ENCODE results near the gene FOXM1. TPM values are rescaled to one million over a fixed set of nuclear protein-coding genes. Genes with fewer than 3 reads are reported as not detected.

The FOXM1 gene
- total RNA-seq, 1 donor from 2014 or later: 12.7 TPM

- TF ChIP-seq, protein P1, sequence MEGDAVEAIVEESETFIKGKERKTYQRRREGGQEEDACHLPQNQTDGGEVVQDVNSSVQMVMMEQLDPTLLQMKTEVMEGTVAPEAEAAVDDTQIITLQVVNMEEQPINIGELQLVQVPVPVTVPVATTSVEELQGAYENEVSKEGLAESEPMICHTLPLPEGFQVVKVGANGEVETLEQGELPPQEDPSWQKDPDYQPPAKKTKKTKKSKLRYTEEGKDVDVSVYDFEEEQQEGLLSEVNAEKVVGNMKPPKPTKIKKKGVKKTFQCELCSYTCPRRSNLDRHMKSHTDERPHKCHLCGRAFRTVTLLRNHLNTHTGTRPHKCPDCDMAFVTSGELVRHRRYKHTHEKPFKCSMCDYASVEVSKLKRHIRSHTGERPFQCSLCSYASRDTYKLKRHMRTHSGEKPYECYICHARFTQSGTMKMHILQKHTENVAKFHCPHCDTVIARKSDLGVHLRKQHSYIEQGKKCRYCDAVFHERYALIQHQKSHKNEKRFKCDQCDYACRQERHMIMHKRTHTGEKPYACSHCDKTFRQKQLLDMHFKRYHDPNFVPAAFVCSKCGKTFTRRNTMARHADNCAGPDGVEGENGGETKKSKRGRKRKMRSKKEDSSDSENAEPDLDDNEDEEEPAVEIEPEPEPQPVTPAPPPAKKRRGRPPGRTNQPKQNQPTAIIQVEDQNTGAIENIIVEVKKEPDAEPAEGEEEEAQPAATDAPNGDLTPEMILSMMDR (IDR thresholded peaks at IDR 0.05; ENCODE audit: partially characterized antibody, unreplicated experiment): no peak
- no peak for DNase-seq
- Mint-ChIP-seq H3K27me3 (ENCODE audit: unreplicated experiment) (peaks cover 2% of the 10 kb centered on the region), H3K36me3 (ENCODE audit: unreplicated experiment) (peaks cover 6% of the 10 kb centered on the region), H3K4me3 (ENCODE audit: unreplicated experiment) (no peak overlapping the region), H3K4me1 (ENCODE audit: low read depth, unreplicated experiment) (peaks cover 2% of the 10 kb centered on the region), H3K9me3 (ENCODE audit: unreplicated experiment) (peaks cover 2% of the 10 kb centered on the region), H3K27ac (ENCODE audit: unreplicated experiment) (no peak overlapping the region)
Observed at GRCh38 chr12:2835691-2836403, 41.1 kb downstream of the FOXM1 start.

GRCh38 chr12:2834581-2835491 lies 42.1 kb downstream of the FOXM1 start, which contains the start of gene NRIP2:
TSS of gene NRIP2 (minus strand) at chr12:2835035. CDS start at chr12:2834983, 52 bp downstream.
- no peak within 1 kb of the TSS for H3K4me3 Mint-ChIP-seq (ENCODE audit: unreplicated experiment)
- H3K36me3 Mint-ChIP-seq (ENCODE audit: unreplicated experiment): peaks cover 11% of the 10 kb centered on the region
- peaks cover 2% of the 10 kb centered on the region for H3K27me3 Mint-ChIP-seq (ENCODE audit: unreplicated experiment)
- H3K4me1 Mint-ChIP-seq (ENCODE audit: low read depth, unreplicated experiment): peaks cover 2% of the 10 kb centered on the region
- TF ChIP-seq, protein P1 (IDR thresholded peaks at IDR 0.05; ENCODE audit: partially characterized antibody, unreplicated experiment): no peak
- DNase-seq: peak; percentile 35
- H3K9me3 Mint-ChIP-seq (ENCODE audit: unreplicated experiment): peaks cover 2% of the 10 kb centered on the region
- H3K27ac Mint-ChIP-seq (ENCODE audit: unreplicated experiment): no peak within 1 kb of the TSS

DNA sequence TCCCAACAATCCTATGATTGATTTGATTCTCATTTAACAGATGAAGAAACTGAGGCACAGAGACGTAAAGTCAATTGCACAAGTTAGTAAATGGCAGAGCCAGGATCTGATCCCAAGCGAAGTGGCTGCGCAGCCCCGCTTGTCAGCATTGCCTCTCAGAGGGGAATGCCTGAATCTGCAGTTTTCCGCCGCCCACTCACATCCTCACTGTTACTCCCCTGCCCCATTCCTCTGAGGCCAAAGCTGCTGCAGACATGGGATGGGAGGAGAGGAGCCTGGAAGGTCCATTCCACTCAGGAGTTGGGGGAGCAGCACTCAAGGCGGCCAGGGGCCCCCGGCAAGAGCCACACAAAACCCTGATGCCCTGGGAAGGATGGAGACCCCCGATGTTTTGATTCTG lies 43.2 kb downstream of the FOXM1 start:
- no peak for DNase-seq
- Mint-ChIP-seq H3K27me3 (ENCODE audit: unreplicated experiment) (peaks cover 2% of the 10 kb centered on the region), H3K9me3 (ENCODE audit: unreplicated experiment) (peaks cover 2% of the 10 kb centered on the region), H3K4me3 (ENCODE audit: unreplicated experiment) (no peak overlapping the region), H3K36me3 (ENCODE audit: unreplicated experiment) (peaks cover 11% of the 10 kb centered on the region), H3K4me1 (ENCODE audit: low read depth, unreplicated experiment) (peaks cover 2% of the 10 kb centered on the region), H3K27ac (ENCODE audit: unreplicated experiment) (no peak overlapping the region)
- TF ChIP-seq, protein P1 (IDR thresholded peaks at IDR 0.05; ENCODE audit: partially characterized antibody, unreplicated experiment): no peak

DNA sequence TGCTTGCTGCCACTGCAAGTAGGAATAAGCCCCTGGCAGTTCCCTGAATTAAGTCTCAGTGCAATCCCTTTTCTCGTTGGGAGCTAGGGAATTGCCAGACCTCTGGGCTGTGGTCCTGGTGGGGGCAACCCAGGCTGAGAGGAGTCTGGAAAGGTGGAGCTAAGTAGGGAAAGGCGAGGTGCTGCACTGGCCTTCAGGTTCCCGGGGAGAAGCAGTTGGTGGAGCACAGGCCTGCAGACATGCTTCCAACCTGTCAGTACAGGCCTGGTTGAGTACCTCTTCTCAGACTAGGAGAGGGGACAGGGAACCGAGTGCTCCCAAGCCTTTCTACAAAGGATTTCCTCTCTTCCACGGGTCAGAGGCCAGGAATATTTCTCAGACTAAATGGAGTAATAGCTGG lies 43.6 kb downstream of the FOXM1 start:
- H3K27ac Mint-ChIP-seq (ENCODE audit: unreplicated experiment): no peak overlapping the region
- DNase-seq: no peak
- no peak overlapping the region for H3K4me3 Mint-ChIP-seq (ENCODE audit: unreplicated experiment)
- H3K36me3 Mint-ChIP-seq (ENCODE audit: unreplicated experiment): peaks cover 11% of the 10 kb centered on the region
- peaks cover 2% of the 10 kb centered on the region for H3K4me1 Mint-ChIP-seq (ENCODE audit: low read depth, unreplicated experiment)
- TF ChIP-seq, protein P1 (IDR thresholded peaks at IDR 0.05; ENCODE audit: partially characterized antibody, unreplicated experiment): no peak
- peaks cover 2% of the 10 kb centered on the region for H3K9me3 Mint-ChIP-seq (ENCODE audit: unreplicated experiment)
- peaks cover 2% of the 10 kb centered on the region for H3K27me3 Mint-ChIP-seq (ENCODE audit: unreplicated experiment)
